Frontal cortex (tissue), 4 donors: Measurements from ENCODE around the gene RDH16. TPM values are rescaled to one million over a fixed set of nuclear protein-coding genes. Genes with fewer than 3 reads are reported as not detected.
"Not testable (repeated sequence)": the region's sequence is repeated elsewhere in the genome, so short reads cannot be mapped to it uniquely, and the experiment has no call there.

Experiments
- DNase-seq, 2 donors: peaks; one replicate each; pipeline ENCODE4 v3.0.0; 2012; ENCODE audit warnings: low spot score in 2 of 2
- FAIRE-seq: peaks from 2 replicates; lab custom pipeline; 2012; peaks lifted over from hg19 to GRCh38; lab: Jason Lieb, UNC
- total RNA-seq: library from RNA; depleted of rRNA; stranded (reverse); fragments of >200 nt; gene quantifications from one replicate; pipeline ENCODE4 v1.2.3, GENCODE V29; 2014
- donor health status: control.
- donor health status: control.
- donor health status: control.

The RDH16 gene
- total RNA-seq, 1 donor from 2014 or later = 0.41 TPM

DNA sequence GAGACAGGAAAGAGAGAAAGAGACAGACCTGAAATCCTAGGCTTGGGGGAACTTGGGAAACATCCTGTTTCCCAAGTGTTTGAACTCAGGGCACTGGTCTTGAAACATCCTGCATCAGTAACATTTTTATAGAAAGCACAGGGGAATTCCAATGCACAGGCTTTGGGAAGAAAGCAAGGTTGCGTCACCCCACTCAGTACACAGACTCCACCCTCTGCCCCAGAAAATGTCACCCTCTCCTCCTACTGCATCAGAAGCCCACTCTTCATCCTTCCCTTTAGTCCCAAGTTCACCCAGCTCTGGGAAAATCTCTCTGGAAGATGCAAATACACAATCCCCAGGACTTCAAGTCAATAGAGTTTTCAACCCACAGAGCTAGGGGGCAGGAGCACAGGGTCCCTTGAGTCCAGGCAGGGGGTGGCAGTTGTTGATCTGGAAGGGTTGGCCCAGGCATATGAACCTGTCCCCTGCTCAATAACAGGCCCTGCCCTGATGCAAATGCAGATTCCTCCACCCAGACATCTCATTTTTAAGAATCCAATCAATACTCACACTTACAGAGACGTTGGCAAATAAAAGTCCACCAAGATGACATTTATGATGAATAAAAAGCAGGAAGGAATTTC lies 1.7 kb downstream of the RDH16 start:
- FAIRE-seq = no peak
- DNase-seq = no peak

GRCh38 chr12:56954958-56955355 lies 2.5 kb downstream of the RDH16 start:
- no peak for DNase-seq
- FAIRE-seq = no peak

DNA sequence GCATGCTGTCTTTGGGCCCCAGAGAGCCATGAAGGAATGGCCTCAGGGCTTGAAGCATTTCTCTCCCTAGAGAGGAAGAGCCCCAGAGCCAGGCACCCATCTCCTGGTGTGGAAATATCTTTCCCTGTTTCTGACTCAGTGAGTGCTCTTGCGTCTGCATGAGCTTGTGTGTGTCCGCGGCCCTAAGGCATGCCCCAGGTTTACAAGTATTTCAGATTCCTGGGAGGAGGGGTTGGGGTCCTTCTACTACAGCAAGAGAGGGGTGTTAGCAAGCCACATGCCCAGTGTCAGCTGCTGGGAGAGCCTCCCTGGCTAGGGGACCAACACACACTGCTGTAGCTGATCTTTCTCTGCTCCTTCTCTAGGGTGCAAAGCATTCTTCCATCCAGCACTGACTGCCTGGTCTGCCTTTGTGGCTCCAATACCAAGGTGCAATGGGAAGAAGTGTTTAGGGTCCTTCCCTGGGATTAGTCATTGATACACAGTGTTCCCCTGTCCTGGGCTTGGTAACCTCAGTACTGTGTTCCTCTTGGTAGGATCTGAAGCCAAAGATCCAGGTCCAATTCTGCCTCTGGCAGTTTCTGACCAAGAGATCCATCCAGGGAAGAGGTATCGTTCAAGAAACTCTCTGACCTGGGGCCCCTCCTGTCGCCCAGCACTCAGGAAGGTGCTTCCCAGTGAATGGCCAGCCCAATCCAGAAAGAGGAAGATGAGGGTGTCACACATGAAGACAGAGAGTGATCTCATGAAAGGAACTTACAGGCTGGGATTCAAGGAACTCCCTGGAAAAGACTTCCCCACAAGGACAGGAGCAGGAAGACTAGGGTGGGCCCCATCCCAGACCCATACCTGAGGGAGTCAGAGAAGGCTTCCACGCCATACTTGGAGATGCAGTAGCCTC lies 3.1 kb downstream of the RDH16 start:
- no peak for FAIRE-seq
- DNase-seq = no peak

DNA sequence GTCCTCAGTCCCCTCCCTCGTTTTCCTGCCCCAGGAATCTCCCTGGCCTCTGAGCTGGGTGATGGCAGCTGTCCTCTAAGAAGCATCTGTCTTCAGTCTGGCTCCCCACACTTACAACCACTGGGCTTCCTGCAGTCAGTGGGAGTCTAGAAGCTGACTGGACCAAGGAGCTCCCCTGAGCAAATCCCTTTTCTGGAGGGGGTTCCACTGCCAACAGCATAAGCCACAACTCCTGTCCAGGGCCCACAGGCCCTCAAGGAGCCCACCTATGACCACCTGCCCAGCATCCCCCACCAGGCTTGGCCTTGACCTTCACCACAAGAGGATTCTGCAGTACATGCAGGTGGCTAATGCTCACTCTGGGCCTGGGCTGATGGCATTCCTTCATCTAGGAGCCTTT lies 4.1 kb downstream of the RDH16 start:
- FAIRE-seq (no peak), DNase-seq (no peak)

- DNase-seq (no peak), FAIRE-seq (no peak)
Observed at GRCh38 chr12:56951582-56952339, 5.6 kb downstream of the RDH16 start.

DNA sequence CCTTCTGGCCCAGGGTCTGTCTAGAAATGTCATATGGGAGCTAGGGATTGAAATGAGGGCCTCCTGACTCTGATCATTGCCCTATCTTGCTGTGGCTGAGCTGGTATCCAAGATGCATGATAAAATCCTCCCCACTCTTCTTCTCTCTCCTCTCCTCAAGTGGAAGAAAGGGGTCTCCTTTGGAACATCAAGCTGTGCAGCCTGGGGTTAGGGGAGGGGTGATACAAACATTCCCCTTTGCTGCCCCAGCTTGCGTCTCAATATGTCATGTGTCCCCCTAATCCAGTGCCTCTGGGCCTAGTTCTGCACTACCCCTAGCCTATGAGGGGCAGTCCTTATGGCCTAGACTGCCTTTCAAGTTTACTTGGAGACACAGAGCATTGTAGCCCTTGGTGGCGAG lies 8.5 kb downstream of the RDH16 start:
- DNase-seq (no peak), FAIRE-seq (no peak)

DNA sequence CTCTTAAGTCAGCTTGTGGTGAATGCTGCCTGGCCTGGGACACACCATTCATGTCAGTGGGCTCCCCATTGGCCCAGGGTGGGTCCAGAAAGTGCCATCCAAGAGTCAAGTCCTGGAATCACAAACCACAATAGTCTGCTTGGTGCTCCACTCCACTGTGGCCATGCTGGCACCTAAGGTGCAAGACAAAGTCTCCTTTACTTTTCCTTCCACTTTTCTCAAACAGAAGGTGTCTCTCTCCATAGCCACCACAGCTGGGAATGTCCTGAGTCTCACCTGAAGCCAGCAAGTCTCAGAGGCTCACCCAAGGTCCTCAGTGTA lies 9.0 kb downstream of the RDH16 start:
- DNase-seq = no peak
- no peak for FAIRE-seq

GRCh38 chr12:56947633-56948456 lies 9.6 kb downstream of the RDH16 start:
- FAIRE-seq (no peak), DNase-seq (no peak)

DNA sequence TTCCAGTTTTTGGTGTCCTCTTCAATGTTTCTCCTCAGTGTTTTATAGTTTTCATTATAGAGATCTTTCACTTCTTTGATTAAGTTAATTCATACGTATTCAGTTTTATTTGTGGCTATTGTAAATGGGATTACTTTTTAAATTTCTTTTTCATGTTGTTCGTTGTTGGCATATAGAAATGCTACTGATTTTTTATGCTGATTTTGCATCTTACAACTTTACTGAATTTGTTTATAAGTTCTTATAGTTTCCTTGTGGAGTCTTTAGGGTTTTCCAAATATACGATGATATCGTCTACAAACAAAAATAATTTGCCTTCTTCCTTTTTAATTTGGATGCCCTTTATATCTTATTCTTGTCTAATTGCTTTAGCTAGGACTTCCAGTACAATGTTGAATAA lies 13.5 kb downstream of the RDH16 start:
- FAIRE-seq = no peak
- no peak for DNase-seq

- not testable (repeated sequence) for FAIRE-seq, DNase-seq
Observed at GRCh38 chr12:56943374-56943773, 14.0 kb downstream of the RDH16 start.

GRCh38 chr12:56941299-56942017 lies 15.9 kb downstream of the RDH16 start:
- FAIRE-seq (no peak), DNase-seq (no peak)

DNA sequence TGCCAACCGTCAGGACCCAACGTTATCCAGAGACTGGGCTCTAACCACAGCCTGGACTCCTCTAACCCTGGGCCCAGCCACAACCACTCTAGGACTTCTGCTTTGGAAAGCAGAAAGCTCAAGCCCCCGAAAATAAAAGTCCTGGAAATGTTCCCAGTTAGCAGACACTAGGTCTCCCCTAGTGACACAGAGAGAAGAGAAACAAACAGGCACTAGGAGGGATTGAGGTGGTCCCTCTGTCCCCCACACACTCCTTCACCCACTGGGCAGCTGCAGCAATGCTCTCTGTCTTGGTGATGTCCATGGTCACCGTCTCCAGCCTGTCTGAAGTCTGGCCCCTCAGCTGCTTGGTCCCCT lies 16.5 kb downstream of the RDH16 start:
- FAIRE-seq, DNase-seq: not testable (repeated sequence)

DNA sequence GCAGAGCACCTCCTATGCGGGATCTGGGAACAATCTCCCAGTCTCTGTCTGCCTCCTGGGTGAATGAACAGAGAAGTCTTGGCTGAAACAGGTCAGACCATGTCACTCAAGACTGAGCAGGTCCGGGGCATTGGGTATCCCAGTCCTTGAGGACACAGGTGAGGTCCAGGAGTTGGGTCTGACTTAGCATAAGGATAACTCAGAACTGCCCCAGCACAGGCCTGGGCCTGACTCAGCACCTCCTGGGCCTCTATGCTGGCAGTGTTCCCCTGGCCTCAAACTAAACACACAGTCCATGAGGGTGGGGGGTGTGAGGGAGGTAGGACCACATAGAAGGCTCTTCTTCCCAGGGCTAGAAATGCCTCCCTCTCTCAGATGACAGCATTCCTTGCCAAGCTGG lies 21.7 kb downstream of the RDH16 start:
- DNase-seq (no peak), FAIRE-seq (no peak)

- no peak for DNase-seq
- FAIRE-seq = no peak
Observed at GRCh38 chr12:56935157-56935556, 22.3 kb downstream of the RDH16 start.

DNA sequence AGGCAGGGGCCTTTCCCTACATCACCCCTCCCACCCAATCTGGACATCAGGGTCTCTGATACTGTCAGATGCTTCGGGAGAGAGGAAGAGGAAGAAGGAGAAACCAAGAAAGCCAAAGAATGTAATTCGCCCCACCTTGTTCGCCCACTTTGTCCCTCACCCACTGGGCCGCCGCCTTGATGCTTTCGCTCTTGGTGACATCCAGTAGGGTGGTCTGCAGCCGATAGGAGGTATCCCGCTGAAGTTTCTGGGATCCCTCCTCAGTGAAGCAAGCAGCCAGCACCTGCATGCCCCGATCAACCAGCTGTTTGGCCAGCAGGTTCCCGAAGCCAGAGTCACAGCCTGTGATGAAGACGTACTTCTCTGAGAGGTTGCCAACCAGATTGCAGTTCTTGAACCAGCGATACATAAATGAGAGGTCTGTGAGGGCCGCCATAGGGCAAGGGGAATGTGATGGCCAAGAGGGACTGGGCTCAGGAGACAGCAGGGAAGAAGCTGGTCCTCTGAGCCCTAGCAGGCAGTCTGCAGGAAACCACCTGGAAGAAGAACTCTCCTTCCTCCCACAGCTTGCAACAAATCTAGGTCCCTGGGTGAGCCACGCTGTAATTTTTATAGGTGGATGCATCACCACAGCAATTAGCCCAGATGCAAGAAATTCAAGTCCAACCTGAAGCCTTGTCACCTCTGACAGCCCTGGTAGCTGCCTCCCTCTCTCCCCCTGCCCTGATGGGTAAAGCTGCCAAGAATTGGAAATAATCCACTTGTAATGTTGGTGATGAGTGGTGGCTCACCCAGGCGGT lies 23.4 kb downstream of the RDH16 start, which contains the start of gene SDR9C7:
SDR9C7 (minus strand) TSS at position 583 of the 800 bp plus-strand sequence; CDS start at position 436, 147 bp downstream.
- FAIRE-seq (no peak), DNase-seq (no peak)

DNA sequence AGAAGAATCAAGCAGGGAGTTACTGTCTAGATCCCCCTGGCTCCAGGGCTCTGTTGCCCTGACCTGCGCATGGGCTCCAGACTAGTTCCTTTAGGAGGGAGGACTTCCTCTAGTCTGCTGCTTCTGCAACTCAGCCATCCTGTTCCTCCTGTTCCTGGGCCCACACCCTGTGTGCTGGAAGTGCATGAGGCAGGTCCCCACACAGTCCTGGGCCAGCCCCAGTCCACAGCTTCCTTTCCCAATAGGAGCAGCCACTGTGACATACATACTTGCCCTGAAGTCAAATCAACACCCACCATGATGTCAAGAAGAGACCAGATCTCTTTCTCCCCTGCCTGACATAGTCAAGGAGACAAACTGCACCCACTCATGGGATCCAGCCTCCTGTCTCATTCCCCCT lies 24.5 kb downstream of the RDH16 start:
- no peak for FAIRE-seq

DNA sequence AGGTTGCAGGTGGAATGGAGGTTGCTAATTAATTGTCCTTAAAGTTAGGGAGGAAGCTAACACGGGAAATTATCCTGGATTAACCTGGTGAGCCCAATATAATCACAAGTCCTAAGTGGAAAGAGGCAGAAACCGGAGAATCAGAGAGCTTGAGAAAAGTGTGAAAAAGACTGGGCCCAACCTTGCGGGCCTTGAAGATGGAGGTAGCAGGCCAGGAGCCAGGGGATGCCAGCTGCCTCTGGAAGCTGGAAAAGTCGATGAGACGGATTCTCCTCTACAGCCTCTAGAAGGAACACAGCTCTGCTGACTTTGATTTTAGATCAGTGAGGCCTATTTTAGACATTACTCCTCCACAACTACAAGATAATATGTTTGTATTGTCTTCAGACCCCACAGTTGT lies 25.3 kb downstream of the RDH16 start:
- DNase-seq (no peak), FAIRE-seq (no peak)

More for the DNA sequence above, 24.5 kb downstream of the RDH16 start:
- no peak for DNase-seq

GRCh38 chr12:56931474-56931978 lies 25.9 kb downstream of the RDH16 start:
- FAIRE-seq (no peak), DNase-seq (no peak)
